ENCODE measurements around the gene MECR.

DNA sequence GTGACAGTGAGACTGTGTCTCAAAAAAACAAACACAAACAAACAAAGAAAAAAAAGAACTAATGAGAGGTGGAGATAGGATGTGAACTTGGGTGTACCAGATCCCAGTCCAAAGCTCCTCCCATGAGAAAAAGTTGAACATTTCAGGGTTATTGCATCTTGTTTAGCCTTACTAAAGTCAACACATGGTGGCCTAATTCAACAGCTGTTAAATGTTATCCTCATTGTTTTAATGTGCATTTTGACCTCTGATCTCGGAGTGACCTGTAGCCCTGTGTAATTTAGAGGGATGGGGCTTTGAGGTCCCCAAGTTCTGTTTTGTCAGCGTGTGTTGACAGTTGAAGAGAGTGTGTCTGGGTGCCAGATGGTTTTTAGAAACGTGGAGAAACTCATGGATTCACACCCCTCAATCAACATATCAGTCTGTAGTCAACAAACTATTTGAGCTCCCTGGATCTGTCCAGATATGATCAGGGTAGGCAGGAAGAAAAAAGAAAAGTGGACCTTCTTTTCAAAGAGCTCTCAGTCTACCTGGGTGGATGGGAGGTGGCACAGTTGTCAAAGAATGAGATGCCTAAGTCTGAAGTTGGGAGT, 40.3 kb upstream of the MECR start:
- no peak for TF ChIP-seq CTCF (IDR thresholded peaks at IDR 0.05 in 2 of 3, conservative IDR thresholded peaks at IDR 0.05 in 1 of 3; ENCODE audit: control insufficient read depth in 2 of 3, extremely low read depth in 1 of 3, insufficient read depth in 1 of 3, low read depth in 3 of 3, low read length in 3 of 3)
- TF ChIP-seq POLR2AphosphoS5 (IDR thresholded peaks at IDR 0.05; ENCODE audit: low read length): no peak
- no peak for TF ChIP-seq RAD21 (IDR thresholded peaks at IDR 0.05; ENCODE audit: insufficient read depth, low read depth, low read length)
- no peak for TF ChIP-seq HDAC2 (IDR thresholded peaks at IDR 0.05)
